Activated CD4-positive, alpha-beta T cell treated with anti-CD3 and anti-CD28 coated beads for 24 hours (primary cell): Measurements from ENCODE around the gene RPS29.
"Not testable (repeated sequence)": the region's sequence is repeated elsewhere in the genome, so short reads cannot be mapped to it uniquely, and the experiment has no call there.

ENCODE experiments used
- DNase-seq, 2 donors: peaks; one replicate each; pipeline ENCODE4 v3.0.0-alpha.2; 2020; ENCODE audit warnings: low read depth in 2 of 2

The RPS29 gene

DNA sequence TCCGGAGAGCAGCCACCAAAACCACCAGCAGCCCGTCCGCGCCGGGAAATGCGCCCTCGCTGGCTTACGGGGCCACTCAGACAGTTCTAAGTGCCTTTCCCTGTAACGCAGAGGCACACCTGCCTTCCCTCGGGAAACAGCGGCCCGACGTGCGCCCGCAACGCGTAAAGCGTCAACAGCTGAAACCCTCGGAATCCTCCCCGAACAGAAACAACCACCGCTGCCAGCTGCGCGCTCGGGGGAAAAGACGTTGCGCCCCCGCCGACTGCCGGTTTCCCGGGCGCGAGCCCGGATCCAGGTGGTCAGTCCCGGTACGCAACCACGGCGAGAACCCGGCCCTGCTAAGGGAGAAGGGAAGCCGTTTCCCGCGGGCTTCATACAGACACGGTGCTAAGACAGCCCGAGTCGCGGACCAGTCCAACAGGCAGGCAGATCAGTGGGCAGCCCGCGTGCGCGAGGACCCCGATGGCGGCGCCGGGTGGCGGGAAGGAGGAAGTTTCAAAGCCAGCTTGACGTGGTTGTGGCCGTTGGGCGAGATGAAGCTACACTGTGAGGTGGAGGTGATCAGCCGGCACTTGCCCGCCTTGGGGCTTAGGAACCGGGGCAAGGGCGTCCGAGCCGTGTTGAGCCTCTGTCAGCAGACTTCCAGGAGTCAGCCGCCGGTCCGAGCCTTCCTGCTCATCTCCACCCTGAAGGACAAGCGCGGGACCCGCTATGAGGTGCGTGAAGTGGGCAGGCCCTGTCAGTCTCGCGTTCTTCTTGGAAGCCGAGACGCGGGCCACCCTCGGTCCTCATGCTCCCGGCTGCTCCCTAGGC lies 12.5 kb upstream of the RPS29 start, which contains the start of gene LRR1:
LRR1 (plus strand) TSS at position 456 of the 816 bp plus-strand sequence; CDS start at position 537, 81 bp downstream.
- DNase-seq: peak; percentile 73 to 77

DNA sequence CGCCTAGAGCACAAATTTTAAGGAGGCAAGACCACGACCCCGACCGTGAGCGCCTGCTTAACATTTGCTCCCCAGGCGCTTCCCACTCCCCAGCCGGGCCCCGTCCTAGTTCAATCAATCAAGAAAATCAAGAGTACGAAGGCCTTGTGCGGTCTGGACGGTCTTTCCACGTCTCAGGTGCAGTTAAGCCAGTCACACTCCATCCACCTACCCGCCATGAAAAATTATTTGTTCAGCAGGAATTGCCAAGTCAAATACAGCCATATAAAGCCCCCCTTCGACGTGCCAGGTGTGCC lies 12.0 kb upstream of the RPS29 start:
- DNase-seq: no peak

DNA sequence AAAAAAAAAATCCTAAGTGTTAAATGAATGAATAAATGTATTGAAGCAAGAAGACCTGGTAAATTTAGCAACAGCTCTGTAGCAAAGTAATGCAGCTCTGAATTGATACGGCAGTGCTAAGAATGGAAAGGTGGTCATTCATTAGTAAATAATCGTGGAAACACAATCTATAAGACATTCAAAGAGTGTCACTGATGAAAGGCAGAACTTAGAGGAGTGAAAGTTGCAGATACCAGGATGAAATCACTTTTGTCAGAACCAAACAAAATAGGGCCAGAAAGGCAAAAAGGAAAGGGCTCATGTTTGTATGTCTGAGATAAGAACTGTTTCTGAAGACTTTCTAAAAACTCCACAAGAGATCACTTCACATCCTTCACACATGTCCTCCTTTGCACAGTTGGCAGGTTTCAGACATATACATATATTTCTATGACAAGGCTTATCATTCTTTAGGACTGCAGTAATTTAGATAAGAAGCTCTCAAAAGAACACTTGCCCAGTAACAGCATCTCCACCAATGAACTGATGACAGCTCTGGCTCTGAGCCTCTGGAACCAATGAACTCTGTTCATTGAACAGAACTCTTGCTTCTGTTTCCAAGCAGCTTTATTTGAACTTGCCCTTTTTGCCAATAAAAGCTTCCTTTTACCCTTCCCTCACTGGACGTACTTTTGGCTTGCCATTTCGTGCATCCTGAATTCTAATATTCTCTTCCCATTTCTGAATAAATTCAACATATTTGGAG lies 8.3 kb upstream of the RPS29 start:
- no peak for DNase-seq

DNA sequence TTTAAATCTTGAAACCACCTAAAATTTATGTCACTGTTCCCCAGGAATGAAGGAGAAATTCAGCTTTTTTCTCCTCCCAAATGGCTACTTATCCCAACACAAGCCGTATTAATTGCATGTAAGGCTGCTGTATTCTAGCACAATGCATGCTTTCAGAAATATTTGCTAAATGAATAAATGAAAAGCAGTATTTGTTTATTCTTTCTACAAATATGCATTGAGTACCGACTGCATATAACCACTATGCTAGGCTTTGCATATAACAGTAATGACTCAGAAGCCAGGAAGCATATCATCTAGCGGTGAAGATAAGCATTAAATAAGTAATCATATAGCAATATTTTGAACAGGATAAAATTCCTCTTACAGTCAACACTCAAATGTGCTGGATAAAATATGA lies 6.8 kb upstream of the RPS29 start:
- no peak for DNase-seq

DNA sequence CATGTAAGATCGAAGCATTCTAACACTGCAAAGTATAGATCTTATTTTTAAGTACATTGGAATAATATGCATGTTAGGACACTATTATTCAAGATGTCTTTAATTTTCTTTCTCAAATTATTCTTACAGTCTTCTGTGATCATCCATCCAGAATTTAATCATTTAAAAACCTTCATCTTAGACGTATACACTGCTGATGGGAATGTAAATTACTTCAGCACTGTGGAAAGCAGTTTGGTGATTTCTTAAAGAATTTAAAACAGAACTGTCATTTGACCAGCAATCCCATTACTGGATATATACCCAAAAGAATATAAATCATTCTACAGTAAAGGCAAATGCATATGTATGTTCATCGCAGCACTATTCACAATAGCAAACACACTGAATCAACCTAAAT lies 3.2 kb upstream of the RPS29 start:
- no peak for DNase-seq

DNA sequence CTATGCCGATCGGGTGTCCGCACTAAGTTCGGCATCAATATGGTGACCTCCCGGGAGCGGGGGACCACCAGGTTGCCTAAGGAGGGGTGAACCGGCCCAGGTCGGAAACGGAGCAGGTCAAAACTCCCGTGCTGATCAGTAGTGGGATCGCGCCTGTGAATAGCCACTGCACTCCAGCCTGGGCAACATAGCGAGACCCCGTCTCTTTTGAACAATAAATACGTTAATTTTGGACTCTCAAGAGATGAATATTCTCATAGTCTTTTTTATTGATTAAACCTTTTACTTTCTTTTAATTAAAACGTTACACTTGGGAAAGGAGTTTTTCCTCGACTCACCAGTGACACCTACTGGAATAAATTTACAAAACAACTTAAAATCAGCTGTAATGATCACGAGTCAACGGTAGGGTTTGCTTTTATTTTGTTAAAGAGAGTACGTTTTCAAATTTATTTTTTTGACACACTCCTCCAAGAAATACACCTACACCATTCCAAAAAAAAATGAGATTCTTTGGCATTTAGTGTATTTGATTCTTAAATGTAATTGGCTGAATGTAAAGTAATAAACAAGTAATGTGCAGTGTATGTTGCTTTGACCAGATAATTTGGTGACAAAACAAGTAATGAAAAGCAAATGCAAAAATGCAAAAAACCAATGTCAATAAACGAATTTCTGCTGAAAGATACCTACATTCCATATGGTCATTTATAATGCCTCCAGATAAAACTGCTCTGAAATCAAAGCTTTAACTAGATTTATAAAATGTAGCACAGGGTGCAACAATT lies 687 bp upstream of the RPS29 start:
- DNase-seq: peak in 1 of 2 donors; percentile 51

DNA sequence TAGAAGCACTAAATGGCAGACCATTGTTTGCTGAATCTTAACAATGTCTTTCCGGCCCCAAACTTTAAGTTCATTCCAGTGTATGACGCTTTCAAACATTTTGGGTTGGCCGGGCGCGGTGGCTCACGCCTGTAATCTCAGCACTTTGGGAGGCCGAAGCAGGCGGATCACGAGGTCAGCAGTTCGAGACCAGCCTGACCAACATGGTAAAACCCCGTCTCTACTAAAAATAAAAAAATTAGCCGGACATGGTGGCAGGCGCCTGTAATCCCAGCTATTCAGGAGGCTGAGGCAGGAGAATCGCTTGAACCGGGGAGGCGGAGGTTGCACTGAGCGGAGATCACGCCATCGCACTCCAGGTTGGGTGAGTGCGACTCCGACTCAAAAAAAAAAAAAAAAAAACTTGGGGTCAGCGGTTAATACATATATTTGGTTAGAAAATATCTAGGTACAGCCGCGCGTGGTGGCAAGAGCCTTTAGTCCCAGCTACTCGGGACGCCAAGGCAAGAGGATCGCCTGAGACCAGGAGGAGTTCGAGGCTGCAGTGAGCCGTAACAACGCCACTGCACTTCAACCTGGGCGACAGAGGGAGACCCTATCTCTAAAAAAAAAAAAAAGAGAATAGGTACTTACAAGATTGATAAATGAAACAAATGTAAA lies 1.1 kb downstream of the RPS29 start:
- not testable (repeated sequence) for DNase-seq

DNA sequence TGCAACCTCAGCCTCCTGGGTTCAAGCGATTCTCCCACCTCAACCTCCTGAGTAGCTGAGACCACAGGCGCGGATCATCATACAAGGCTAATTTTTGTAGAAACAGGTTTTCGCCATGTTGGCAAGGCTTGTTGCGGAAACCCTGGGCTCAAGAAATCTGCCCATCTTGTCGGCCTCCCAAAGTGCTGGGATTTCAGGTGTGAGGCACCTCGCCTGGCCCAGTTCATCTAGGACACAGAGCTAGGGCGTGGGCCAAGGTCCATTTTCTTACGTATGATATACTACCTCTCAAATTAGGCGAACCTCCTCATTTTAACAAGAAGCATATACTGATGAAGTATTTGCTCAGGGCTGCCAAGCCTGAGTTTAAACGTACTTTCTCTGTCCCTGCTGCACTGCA lies 2.1 kb downstream of the RPS29 start:
- no peak for DNase-seq

DNA sequence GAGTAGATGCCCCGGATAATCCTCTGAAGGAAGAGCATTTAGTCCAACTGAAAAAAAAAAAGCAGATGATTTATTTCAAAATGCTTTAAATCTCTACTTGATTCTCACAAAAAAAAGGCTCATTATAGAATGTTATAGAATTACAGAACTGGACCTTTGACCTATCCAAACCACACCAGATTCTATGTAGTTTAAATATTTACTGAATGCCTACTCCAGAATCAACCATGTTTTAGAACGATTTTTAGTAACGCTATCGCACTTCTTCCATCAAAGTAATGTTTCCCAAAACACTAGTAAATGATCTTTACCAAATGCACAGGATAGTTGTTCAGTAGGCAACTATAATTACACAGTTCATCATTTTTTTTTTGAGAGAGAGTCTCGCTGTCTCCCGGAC lies 2.6 kb downstream of the RPS29 start:
- no peak for DNase-seq

DNA sequence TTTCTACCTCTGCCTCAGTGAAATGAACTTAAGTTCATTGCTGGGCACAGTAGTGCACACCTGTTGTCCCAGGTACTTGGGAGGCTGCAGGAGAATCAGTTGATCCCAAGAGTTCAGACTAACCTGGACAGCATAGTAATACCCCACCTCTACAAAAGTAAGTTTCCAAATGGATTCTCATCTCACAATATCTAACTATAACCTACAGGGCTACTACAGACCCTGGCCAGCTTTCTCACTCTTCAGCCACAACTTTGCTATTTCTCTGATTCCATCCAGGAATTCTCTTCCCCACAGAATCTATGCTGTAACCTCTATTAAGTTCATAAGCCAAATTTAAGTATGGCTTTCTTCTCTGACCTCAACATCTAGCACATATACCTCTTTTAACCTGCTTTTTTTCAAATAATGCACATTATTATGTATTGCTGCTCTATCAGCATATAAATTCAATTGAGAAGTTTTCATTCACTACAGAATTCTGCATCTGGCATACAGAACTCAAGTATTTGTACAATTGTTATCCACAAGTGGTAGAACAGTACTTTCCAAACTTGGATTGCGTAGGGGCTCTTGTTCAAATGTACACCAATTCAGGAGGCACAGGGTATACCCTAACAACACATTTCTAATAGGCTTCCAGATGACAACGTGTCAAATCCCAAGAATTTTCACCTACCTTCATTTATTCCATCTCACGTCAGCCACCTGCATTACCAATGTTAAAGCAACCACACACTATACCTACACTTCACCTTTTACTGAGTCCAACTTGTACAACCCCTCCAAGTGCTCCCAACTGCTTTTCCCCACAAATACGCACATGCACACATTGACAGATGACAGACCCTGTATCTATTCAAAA lies 3.8 kb downstream of the RPS29 start:
- DNase-seq: no peak

DNA sequence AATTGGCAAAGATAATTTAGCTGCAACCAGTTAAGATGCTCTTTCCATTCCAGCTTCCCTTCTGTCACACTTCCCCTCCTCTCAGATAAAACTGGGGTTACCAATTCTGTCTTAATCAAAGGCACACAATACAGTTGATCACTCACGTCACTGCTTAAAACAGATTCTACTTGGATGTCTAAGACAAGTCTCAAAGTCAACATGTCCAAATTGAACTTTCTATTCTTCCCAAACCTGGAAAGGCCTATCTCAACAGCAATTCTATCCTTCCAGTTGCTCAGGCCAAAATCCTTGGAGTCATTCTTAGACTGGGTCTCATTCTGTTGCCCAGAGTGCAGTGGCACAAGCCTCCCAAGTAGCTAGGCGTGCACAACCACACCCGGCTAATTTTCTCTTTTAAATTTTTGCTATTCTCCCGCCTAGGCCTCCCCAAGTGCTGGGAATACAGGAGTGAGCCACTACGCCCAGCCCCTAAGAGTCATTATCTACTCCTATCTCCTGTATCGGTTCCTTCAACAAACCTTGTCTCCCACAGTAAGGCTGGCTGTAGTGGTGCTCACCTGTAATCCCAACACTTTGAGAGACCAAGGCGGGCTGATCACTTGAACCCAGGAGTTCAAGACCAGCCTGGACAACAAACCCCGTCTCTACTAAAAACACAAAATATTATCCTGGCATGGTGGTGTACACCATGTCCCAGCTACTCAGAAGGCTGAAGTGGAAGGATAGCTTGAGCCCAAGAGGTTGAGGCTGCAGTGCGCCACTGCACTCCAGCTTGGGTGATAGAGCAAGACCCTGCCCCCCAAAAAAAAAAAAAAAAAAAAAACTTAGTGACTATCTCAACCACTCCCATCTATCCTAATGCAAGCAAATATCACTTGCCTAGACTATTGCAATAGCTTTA lies 4.7 kb downstream of the RPS29 start:
- DNase-seq: no peak

DNA sequence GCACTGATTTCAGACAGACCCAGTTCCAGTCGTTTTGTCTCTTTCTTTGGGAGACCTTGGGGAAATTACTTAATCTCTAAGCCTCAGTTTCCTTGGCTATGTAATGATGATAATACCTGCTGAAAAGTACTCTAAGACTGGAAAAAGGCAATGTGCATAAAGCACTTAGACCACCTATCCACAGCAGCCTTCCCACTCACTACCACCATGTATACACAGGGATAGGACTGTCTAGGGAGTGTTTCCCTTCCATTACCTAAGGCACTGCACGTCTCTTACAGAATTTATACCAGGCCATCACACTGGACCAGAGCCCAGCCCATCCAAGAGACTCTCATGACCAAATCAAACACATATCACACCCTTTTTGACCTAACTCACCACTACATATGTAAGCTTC lies 6.3 kb downstream of the RPS29 start:
- DNase-seq: no peak

DNA sequence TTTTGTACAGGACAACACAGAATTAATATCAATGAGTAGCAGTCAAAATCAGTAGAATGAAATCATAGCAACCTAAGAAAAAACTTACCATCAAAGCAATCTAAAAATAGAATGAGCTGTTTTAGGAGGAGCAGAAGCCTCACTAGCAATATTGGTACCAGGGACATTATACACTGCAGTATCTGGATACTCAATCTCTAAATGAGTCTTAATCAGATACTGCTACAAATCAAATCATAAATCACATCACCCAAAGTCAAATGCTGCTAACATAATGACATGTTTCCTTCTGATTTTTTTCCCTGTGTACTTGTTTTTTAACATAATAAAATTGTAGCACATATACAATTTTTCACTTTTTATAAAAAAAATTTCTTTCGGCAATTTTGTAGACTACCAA lies 8.0 kb downstream of the RPS29 start:
- no peak for DNase-seq

DNA sequence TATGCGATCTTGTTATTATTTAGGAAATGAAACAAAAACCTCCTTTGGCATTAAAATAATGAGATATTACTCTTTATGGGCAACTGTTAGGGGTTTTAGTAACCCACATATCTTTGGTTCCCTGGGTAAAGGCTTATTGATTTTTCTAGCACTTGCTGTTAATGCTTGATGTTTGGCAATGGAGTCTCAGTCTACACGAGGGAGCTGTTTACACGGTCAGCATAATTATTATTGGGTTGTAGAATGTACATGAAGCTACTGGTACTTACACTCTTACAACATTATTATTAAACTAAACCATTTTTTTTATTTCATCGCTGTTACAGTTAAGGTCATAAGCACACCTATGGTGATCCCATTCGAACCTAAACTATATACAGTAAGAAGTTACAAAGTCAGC lies 12.1 kb downstream of the RPS29 start:
- DNase-seq: no peak

DNA sequence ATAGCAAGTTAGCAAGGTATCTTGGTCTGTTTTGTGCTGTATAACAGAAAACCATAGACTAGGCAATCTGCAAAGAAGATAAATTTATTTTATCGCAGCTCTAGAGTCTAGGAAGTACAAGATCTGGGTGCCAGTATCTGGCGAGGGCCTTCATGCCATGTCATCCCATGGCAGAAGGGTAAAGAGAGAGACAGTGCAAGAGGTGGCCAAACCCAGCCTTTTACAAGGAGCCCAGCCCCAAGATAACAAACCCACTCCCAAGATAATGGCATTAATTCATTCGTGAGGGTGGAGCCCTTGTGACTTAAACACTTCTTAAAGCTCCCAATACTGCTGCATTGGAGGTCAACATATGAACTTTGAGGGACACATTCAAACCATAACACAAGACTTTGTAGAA lies 16.9 kb downstream of the RPS29 start:
- DNase-seq: no peak

DNA sequence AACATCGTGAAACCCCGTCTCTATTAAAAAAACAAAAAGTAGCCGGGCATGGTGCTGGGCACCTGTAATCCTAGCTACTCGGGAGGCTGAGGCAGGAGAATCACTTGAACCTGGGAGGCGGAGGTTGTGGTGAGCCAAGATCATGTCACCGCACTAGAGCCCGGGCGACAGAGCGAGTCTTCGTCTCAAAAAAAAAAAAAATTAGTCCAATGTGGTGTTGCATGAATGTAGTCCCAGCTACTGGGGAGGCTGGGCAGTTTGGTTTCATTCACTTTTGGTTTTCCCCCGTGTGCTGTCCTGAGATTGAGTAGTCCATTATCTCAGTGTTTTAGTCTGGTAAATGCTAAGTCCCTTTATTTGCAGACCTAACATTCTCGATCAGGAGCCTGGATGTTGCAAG lies 19.5 kb downstream of the RPS29 start:
- DNase-seq: no peak

DNA sequence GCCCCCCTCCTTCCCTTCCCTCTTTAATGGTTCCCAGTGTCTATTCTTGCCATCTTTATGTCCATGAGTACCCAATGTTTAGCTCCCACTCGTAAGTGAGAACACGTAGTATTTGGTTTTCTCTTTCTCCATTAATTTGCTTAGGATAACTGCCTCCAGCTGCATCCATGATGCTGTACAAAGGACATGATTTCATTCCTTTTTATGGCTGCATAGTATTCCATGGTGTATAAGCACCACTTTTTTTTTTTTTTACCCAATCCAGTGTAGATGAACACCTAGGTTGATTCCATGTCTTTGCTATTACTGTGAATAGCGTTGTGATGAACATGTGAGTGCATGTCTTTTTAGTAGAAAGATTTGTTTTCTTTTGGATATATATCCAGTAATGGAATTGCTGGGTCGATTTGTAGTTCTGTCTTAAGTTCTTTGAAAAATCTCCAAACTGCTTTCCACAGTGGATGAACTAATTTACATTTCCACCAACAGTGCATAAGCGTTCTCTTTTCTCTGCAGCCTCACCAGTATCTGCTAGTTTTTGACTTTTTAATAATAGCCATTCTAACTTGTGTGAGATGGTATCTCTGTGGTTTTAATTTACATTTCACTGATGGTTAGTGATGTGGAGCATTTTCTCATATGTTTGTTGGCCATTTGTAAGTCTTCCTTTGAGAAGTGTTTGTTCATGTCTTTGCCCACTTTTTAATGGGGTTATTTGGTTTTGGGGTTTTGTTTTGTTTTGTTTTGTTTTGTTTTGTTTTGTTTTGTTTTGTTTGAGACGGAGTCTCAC lies 26.0 kb downstream of the RPS29 start:
- DNase-seq: no peak

DNA sequence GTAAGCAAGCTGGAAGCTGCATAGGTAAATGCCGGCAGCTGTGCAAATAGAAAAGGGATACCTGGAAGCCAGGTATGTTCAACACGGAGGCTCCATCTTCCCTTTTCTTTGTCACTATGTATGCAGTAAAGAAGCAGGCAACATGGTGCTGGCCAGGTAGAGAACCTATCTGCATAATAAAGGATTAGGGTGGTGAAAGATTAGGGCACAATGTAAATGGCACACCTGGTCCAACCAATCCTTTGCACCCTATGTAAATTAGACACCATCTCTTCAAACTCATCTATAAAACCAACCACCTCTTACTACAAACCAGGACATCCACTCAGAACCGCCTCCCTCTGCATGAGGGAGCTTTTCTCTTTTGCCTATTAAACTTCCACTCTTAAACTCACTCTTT lies 32.3 kb downstream of the RPS29 start:
- DNase-seq: no peak

DNA sequence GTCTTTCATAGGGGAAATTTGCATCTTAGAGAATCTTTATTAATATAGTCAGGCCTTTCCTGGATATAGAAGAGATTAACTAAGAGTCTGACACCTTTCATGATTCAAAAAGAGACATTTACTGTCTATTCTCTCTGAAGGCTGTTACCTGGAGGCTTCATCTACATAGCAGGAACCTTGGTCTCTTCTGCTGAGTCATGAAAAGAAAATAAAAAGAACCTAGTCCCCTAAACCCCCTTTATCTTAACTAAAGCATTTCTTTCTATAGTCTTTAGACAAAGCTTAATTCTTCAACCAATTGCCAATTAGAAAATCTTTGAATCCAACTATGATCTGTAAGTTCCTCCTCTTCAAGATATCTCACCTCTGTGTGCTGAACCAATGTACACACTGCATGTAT lies 33.1 kb downstream of the RPS29 start:
- no peak for DNase-seq
